ENCODE measurements around the gene RLBP1.
"Not testable (repeated sequence)": the region's sequence is repeated elsewhere in the genome, so short reads cannot be mapped to it uniquely, and the experiment has no call there.

The RLBP1 gene

DNA sequence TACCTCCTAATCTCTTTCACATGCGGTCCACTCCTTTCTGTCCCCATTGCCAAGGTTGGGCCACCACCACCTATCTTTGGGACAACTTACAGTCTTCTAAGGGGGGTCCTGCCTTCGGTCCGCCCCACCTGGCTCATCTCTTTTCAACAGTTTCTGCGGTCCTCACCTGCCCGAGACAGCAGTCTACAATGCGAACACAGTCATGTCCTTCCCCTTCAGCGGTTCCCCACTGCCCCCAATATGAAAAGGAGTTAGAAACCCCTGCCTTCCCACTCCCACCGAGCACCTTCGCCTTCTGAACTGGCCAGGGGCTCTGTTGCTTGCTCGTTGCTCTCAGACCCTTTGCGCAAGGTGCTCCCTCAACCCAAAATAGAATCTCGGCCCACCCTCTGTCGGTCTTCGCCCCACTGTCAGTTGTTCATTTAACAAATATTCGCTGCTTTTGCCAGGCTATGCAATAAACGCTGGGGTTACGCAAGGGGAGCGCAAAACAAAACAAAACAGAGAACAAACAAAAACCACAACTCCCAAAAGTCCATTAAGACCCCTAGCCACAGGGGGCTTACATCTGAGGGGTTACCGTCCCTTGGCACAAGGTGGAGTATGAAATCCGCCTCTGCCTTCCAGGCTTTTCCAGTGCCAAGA, 21.8 kb upstream of the RLBP1 start:
- peak overlapping the region; percentile 81 to 100 (median 94) for H3K4me3 ChIP-seq (ENCODE audit: control insufficient read depth in 1 of 7, extremely low read depth in 1 of 7, insufficient read depth in 4 of 7, low read depth in 2 of 7, low read length in 6 of 7)
- no peak overlapping the region for H3K27ac ChIP-seq (ENCODE audit: insufficient read depth in 1 of 2, low read depth in 1 of 2, low read length in 2 of 2, poor library complexity in 1 of 2, severe bottlenecking in 2 of 2)
- H3K27me3 ChIP-seq (replicated peaks in 2 of 5; ENCODE audit: control insufficient read depth in 4 of 5, insufficient read depth in 5 of 5, low read length in 4 of 5) = peaks cover 0 to 4% (median 0%) of the 10 kb centered on the region in 5 experiments
- peak in 1 of 3 donors; percentile 1 for DNase-seq
- peaks cover 6 to 22% (median 11%) of the 10 kb centered on the region in 4 experiments for H3K4me1 ChIP-seq (ENCODE audit: control extremely low read depth in 1 of 4, control insufficient read depth in 4 of 4, insufficient read depth in 4 of 4, low read length in 3 of 4)
- peaks cover 0 to 19% (median 3%) of the 10 kb centered on the region in 4 experiments for H3K36me3 ChIP-seq (ENCODE audit: control insufficient read depth in 4 of 4, insufficient read depth in 4 of 4, low read length in 3 of 4)
- H3K9me3 ChIP-seq (ENCODE audit: control extremely low read depth in 1 of 5, control insufficient read depth in 4 of 5, insufficient read depth in 2 of 5, low read depth in 1 of 5, low read length in 4 of 5) = no peaks in the 10 kb centered on the region
- WGBS (ENCODE audit: insufficient coverage) = 46% methylated on average over 13 of the region's 20 CpGs
- ChIA-PET POLR2A (interaction anchor here (1.1 kb wide), 1 partner anchor 35 kb away, joined by 3 read pairs; no protein-coding TSS in a partner anchor), CTCF (interaction anchor here (1.1 to 3.4 kb wide), 3 partner anchors 22 to 37 kb away, joined by 3 to 18 read pairs (median 4); no protein-coding TSS in a partner anchor)

DNA sequence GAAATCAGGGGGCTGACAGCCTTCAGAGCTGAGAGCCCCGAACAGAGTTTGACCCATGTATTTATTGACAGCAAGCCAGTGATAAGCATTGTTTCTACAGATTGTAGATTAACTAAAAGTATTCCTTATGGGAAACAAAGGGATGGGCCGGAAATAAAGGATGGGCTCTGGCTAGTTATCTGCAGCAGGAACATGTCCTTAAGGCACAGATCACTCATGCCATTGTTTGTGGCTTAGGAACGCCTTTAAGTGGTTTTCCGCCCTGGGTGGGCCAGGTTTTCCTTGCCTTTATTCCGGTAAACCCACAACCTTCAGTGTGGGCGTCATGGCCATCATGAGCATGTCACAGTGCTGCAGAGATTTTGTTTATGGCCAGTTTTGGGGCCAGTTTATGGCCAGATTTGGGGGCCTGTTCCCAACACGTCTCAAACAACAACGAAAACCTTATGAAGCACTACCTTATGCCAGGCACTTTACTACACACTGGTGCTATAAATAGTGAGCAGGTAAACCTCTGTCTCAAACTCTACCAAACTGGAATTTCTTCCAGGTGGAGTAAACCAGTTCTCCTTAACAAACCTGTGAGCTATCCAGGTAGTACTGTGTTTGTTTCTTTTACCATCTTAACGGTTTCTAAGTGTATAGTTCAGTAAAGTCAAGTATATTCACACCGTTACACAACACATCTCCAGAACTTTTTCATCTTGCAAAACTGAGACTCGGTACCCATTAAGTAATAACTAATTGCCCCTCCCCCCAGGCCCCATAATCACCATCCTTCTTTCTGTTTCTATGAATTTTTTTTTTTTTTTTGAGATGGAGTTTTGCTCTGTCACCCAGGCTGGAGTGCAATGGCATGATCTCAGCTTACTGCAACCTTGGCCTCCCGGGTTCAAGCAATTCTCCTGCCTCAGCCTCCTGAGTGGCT, 18.8 kb upstream of the RLBP1 start:
- H3K4me1 ChIP-seq (ENCODE audit: control extremely low read depth in 1 of 4, control insufficient read depth in 4 of 4, insufficient read depth in 4 of 4, low read length in 3 of 4) = peaks cover 6 to 16% (median 6%) of the 10 kb centered on the region in 4 experiments
- CTCF ChIA-PET = interaction anchor here (1.4 kb wide), 1 partner anchor 33 kb away, joined by 3 read pairs; no protein-coding TSS in a partner anchor
- 92% methylated on average over 7 of the region's 12 CpGs for WGBS (ENCODE audit: insufficient coverage)
- H3K4me3 ChIP-seq (ENCODE audit: control insufficient read depth in 1 of 7, extremely low read depth in 1 of 7, insufficient read depth in 4 of 7, low read depth in 2 of 7, low read length in 6 of 7); H3K27me3 ChIP-seq (replicated peaks in 2 of 5; ENCODE audit: control insufficient read depth in 4 of 5, insufficient read depth in 5 of 5, low read length in 4 of 5); H3K9me3 ChIP-seq (ENCODE audit: control extremely low read depth in 1 of 5, control insufficient read depth in 4 of 5, insufficient read depth in 2 of 5, low read depth in 1 of 5, low read length in 4 of 5); POLR2A ChIA-PET; H3K36me3 ChIP-seq (ENCODE audit: control insufficient read depth in 4 of 4, insufficient read depth in 4 of 4, low read length in 3 of 4); DNase-seq; H3K27ac ChIP-seq (ENCODE audit: insufficient read depth in 1 of 2, low read depth in 1 of 2, low read length in 2 of 2, poor library complexity in 1 of 2, severe bottlenecking in 2 of 2): not testable (repeated sequence)

DNA sequence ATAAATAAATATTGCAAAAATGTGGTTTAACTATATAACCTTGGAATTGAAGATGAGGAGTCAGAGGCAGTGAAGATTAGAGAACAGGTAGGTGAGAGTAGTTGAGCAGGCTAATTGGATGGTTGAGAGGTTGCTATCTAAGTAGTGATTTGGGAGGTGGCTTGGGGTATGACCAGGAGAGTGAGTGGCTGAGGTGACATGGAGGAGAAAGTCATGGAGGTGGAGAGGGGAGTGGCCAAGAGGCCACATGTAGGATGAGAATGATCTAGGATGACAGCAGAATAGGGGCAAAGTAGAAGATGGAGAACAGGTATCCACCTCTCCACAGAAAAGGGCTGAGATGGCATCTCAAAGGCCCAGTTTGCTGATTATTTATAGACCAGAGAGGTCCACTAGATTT, 10.5 kb upstream of the RLBP1 start:
- ChIA-PET POLR2A (no interaction called here), CTCF (no interaction called here)
- no peak for DNase-seq
- no peaks in the 10 kb centered on the region for H3K27me3 ChIP-seq (replicated peaks in 2 of 5; ENCODE audit: control insufficient read depth in 4 of 5, insufficient read depth in 5 of 5, low read length in 4 of 5)
- no peak overlapping the region for H3K27ac ChIP-seq (ENCODE audit: insufficient read depth in 1 of 2, low read depth in 1 of 2, low read length in 2 of 2, poor library complexity in 1 of 2, severe bottlenecking in 2 of 2)
- no peaks in the 10 kb centered on the region for H3K4me1 ChIP-seq (ENCODE audit: control extremely low read depth in 1 of 4, control insufficient read depth in 4 of 4, insufficient read depth in 4 of 4, low read length in 3 of 4)
- no peak overlapping the region for H3K4me3 ChIP-seq (ENCODE audit: control insufficient read depth in 1 of 7, extremely low read depth in 1 of 7, insufficient read depth in 4 of 7, low read depth in 2 of 7, low read length in 6 of 7)
- H3K36me3 ChIP-seq (ENCODE audit: control insufficient read depth in 4 of 4, insufficient read depth in 4 of 4, low read length in 3 of 4) = no peaks in the 10 kb centered on the region
- no peaks in the 10 kb centered on the region for H3K9me3 ChIP-seq (ENCODE audit: control extremely low read depth in 1 of 5, control insufficient read depth in 4 of 5, insufficient read depth in 2 of 5, low read depth in 1 of 5, low read length in 4 of 5)

DNA sequence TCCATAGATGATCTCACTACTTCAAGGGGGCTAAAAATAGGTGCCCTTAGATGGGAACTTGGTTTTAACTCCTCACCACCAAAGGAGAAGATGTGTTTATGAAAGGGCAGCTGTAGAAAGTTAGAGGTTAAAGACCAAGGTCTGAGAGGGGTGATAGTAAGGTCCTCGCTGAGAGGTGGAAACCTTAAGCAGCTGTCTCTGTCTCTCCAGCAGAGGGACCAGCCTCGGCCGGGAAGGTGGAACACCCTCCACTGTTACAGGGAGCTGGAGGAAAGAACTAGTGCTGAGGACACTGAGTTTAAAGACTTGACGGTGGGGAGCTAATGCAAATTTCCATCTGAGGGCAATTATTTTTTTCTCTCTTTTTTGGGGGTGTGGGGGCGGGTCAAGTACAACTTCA, 8.9 kb upstream of the RLBP1 start:
- ChIA-PET POLR2A (no interaction called here), CTCF (interaction anchor here (0.6 kb wide), 1 partner anchor 16 kb away, joined by 4 read pairs; no protein-coding TSS in a partner anchor)
- Histone ChIP-seq H3K36me3 (ENCODE audit: control insufficient read depth in 4 of 4, insufficient read depth in 4 of 4, low read length in 3 of 4) (no peaks in the 10 kb centered on the region), H3K4me1 (ENCODE audit: control extremely low read depth in 1 of 4, control insufficient read depth in 4 of 4, insufficient read depth in 4 of 4, low read length in 3 of 4) (no peaks in the 10 kb centered on the region), H3K4me3 (ENCODE audit: control insufficient read depth in 1 of 7, extremely low read depth in 1 of 7, insufficient read depth in 4 of 7, low read depth in 2 of 7, low read length in 6 of 7) (no peak overlapping the region), H3K27ac (ENCODE audit: insufficient read depth in 1 of 2, low read depth in 1 of 2, low read length in 2 of 2, poor library complexity in 1 of 2, severe bottlenecking in 2 of 2) (no peak overlapping the region), H3K9me3 (ENCODE audit: control extremely low read depth in 1 of 5, control insufficient read depth in 4 of 5, insufficient read depth in 2 of 5, low read depth in 1 of 5, low read length in 4 of 5) (no peaks in the 10 kb centered on the region), H3K27me3 (replicated peaks in 2 of 5; ENCODE audit: control insufficient read depth in 4 of 5, insufficient read depth in 5 of 5, low read length in 4 of 5) (no peaks in the 10 kb centered on the region)
- no CpG with 5 or more reads among the region's 5 CpGs for WGBS (ENCODE audit: insufficient coverage)
- DNase-seq = no peak

DNA sequence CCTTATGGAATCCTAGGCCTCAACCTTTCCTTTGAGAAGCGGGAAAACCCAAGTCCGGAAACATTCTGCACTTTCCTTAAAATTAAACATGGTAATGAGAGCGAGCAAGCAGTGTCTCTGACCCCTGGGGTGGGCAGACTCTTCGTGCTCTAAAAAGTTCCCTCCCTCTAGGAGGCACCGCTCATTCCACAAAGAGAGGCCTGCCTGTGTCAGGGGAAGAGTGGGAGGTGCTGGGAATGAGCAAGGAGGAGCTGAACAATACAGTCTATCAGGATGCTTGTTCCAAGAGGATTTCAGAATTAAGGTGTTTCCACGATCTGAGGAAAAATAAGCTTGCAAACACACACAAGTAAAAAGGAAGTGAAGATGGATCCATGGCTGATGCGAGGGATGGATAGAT, 6.0 kb upstream of the RLBP1 start:
- H3K9me3 ChIP-seq (ENCODE audit: control extremely low read depth in 1 of 5, control insufficient read depth in 4 of 5, insufficient read depth in 2 of 5, low read depth in 1 of 5, low read length in 4 of 5) = no peaks in the 10 kb centered on the region
- no peak for DNase-seq
- ChIA-PET POLR2A (no interaction called here), CTCF (interaction anchor here (1.7 to 2.9 kb wide), 2 partner anchors 20 to 40 kb away, joined by 3 to 8 read pairs; no protein-coding TSS in a partner anchor)
- no peak overlapping the region for H3K4me3 ChIP-seq (ENCODE audit: control insufficient read depth in 1 of 7, extremely low read depth in 1 of 7, insufficient read depth in 4 of 7, low read depth in 2 of 7, low read length in 6 of 7)
- no peaks in the 10 kb centered on the region for H3K27me3 ChIP-seq (replicated peaks in 2 of 5; ENCODE audit: control insufficient read depth in 4 of 5, insufficient read depth in 5 of 5, low read length in 4 of 5)
- H3K27ac ChIP-seq (ENCODE audit: insufficient read depth in 1 of 2, low read depth in 1 of 2, low read length in 2 of 2, poor library complexity in 1 of 2, severe bottlenecking in 2 of 2) = no peak overlapping the region
- 95% methylated on average over 5 of the region's 7 CpGs for WGBS (ENCODE audit: insufficient coverage)
- H3K4me1 ChIP-seq (ENCODE audit: control extremely low read depth in 1 of 4, control insufficient read depth in 4 of 4, insufficient read depth in 4 of 4, low read length in 3 of 4) = no peaks in the 10 kb centered on the region
- H3K36me3 ChIP-seq (ENCODE audit: control insufficient read depth in 4 of 4, insufficient read depth in 4 of 4, low read length in 3 of 4) = no peaks in the 10 kb centered on the region

DNA sequence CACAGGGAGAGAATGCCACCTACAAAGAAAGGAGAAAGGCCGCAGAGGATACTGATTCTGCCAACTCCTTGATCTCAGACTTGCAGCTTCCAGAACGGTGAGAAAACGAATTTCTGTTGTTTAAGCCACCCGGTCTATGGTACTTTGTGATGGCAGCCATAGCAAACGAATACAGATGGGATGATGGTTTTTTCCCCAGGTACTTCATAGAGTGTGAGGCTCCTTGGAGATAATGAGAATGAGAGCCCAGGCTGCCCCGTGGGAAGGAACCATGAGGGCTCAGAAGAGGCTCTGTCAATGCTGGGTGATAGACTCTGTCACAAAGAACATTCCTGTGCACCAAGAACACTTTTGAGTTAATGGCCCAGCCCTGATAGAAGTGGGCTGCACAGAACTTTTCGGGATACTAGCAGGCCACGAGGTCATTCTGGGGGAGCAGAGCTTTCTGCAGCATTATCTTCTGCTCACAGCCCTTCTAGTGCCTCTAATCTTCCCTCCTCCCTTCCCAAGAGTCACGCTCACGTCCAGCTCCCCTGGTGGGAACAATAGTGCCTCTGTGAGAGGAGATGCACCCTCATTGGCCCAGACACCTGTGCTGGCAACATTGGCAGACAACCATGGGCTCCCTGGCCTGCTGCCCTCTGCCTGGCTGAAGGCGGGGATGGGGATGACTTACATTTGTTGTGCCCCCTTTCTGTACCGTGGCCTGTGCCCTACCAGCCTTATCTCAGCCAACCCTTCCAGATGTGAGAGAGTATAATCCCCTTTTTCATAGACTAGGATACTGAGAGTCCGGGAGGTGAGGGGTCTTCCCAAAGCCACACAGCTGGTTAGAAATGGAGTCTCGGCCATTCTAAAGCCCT, 5.2 kb upstream of the RLBP1 start:
- ChIA-PET POLR2A (no interaction called here), CTCF (interaction anchor here (1.7 to 2.9 kb wide), 2 partner anchors 19 to 41 kb away, joined by 3 to 8 read pairs; no protein-coding TSS in a partner anchor)
- no peaks in the 10 kb centered on the region for H3K4me1 ChIP-seq (ENCODE audit: control extremely low read depth in 1 of 4, control insufficient read depth in 4 of 4, insufficient read depth in 4 of 4, low read length in 3 of 4)
- 97% methylated on average over 13 of the region's 14 CpGs for WGBS (ENCODE audit: insufficient coverage)
- no peaks in the 10 kb centered on the region for H3K36me3 ChIP-seq (ENCODE audit: control insufficient read depth in 4 of 4, insufficient read depth in 4 of 4, low read length in 3 of 4)
- H3K27me3 ChIP-seq (replicated peaks in 2 of 5; ENCODE audit: control insufficient read depth in 4 of 5, insufficient read depth in 5 of 5, low read length in 4 of 5) = no peaks in the 10 kb centered on the region
- no peak for DNase-seq
- H3K27ac ChIP-seq (ENCODE audit: insufficient read depth in 1 of 2, low read depth in 1 of 2, low read length in 2 of 2, poor library complexity in 1 of 2, severe bottlenecking in 2 of 2) = no peak overlapping the region
- no peaks in the 10 kb centered on the region for H3K9me3 ChIP-seq (ENCODE audit: control extremely low read depth in 1 of 5, control insufficient read depth in 4 of 5, insufficient read depth in 2 of 5, low read depth in 1 of 5, low read length in 4 of 5)
- no peak overlapping the region for H3K4me3 ChIP-seq (ENCODE audit: control insufficient read depth in 1 of 7, extremely low read depth in 1 of 7, insufficient read depth in 4 of 7, low read depth in 2 of 7, low read length in 6 of 7)

Data from common myeloid progenitor, CD34-positive (primary cell).